Activated CD4-positive, alpha-beta T cell treated with anti-CD3 and anti-CD28 coated beads for 36 hours (primary cell): ENCODE measurements around the gene ART4. TPM values are rescaled to one million over a fixed set of nuclear protein-coding genes. Genes with fewer than 3 reads are reported as not detected.

ENCODE experiments used
- ATAC-seq: fragments of 200-7000 bp; cut with Tn5 transposase; one replicate; pipeline ENCODE4 v1.10.0; 2021; ENCODE audit warnings: mild to moderate bottlenecking, moderate library complexity
- CTCF ChIA-PET: fragments of 350-600 bp; sonication (Branson Sonifier 250); formaldehyde crosslinking; loops from one replicate; lab custom pipeline; 2021; ENCODE audit warnings: antibody characterized with exemption; lab: Charles Lee
- POLR2A ChIA-PET: fragments of 350-600 bp; sonication (Branson Sonifier 250); formaldehyde crosslinking; loops from one replicate; lab custom pipeline; 2021; ENCODE audit warnings: antibody characterized with exemption, inconsistent platforms; lab: Charles Lee
- DNase-seq: peaks from one replicate; pipeline ENCODE4 v3.0.0-alpha.2; 2020
- H3K27ac Mint-ChIP-seq: one replicate; pipeline ENCODE4 v1.8.0; 2021; ENCODE audit warnings: mixed read lengths
- H3K27me3 Mint-ChIP-seq: one replicate; pipeline ENCODE4 v1.8.0; 2021; ENCODE audit warnings: mixed read lengths
- H3K36me3 Mint-ChIP-seq: one replicate; pipeline ENCODE4 v1.8.0; 2021; ENCODE audit warnings: low read depth, mixed read lengths
- H3K4me1 Mint-ChIP-seq: one replicate; pipeline ENCODE4 v1.8.0; 2021; ENCODE audit warnings: mixed read lengths
- H3K4me3 Mint-ChIP-seq: one replicate; pipeline ENCODE4 v1.8.0; 2021; ENCODE audit warnings: mild to moderate bottlenecking, moderate library complexity, mixed read lengths
- H3K9me3 Mint-ChIP-seq: one replicate; pipeline ENCODE4 v1.8.0; 2021; ENCODE audit warnings: low read depth, mixed read lengths
- intact Hi-C, 2 experiments: fragments of 100-400 bp; cut with DNase I in 1 of 2; cut with micrococcal nuclease in 1 of 2; formaldehyde crosslinking; loops; one replicate each; pipeline versions ENCODE4 v1.14.2 to v1.15.1; 2022 to 2024; cut with DNase I, micrococcal nuclease
- total RNA-seq, 2 experiments: library from RNA; stranded (reverse); gene quantifications; one replicate each; pipeline ENCODE4 v1.2.3, GENCODE V29; 2021

The ART4 gene
- total RNA-seq, 2 experiments from 2014 or later = not detected

DNA sequence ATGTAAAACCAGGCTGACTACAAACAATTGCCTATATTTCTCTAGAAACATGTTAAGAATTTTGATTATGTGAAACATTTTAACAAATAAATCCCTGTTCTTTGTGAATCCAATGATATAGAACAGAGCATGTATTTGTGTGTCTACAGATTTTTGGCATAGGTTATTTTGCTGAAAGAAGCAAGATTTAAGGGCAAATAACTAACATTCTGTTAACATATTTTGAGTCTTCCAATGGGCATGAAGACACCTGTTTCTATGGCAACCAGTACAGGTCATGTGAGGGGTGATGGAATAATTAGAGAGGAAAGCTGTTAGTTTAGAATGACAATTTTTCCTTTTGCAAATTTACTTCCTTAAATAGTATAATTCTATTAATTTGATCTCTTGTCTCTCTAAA is 8.8 kb downstream of the ART4 start:
- ChIA-PET CTCF (no interaction called here), POLR2A (no interaction called here)
- Mint-ChIP-seq H3K4me3 (no peak overlapping the region), H3K36me3 (no peaks in the 10 kb centered on the region), H3K27me3 (peaks cover 18% of the 10 kb centered on the region), H3K4me1 (no peaks in the 10 kb centered on the region), H3K9me3 (no peaks in the 10 kb centered on the region), H3K27ac (no peak overlapping the region)
- no peak for ATAC-seq
- intact Hi-C loops = no loop called here
- no peak for DNase-seq

DNA sequence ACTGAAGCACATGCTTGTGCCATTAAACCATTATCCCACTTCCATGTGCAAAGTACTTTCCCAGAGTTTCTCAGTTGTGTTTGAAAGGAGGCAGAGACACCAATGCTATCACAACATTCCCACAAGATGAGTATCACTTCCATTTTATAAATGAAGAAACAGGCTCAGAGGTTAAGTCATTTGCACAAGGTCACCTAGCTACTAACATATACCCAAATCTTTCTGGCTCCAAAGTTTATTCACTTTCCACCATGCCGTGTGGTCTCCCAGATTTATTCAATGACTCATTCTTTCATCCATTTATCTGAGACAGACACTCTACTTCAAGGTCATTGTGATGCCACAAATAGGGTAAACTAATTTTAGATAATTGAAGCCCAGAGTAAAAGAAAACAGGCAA is 9.4 kb downstream of the ART4 start:
- Mint-ChIP-seq H3K9me3 (no peaks in the 10 kb centered on the region), H3K36me3 (no peaks in the 10 kb centered on the region), H3K4me1 (no peaks in the 10 kb centered on the region), H3K4me3 (no peak overlapping the region), H3K27me3 (peaks cover 15% of the 10 kb centered on the region), H3K27ac (no peak overlapping the region)
- POLR2A ChIA-PET = no interaction called here
- intact Hi-C loops = no loop called here
- CTCF ChIA-PET = interaction anchor here (0.9 kb wide), 1 partner anchor 10 kb away, joined by 3 read pairs; no protein-coding TSS in a partner anchor
- DNase-seq (no peak), ATAC-seq (no peak)

DNA sequence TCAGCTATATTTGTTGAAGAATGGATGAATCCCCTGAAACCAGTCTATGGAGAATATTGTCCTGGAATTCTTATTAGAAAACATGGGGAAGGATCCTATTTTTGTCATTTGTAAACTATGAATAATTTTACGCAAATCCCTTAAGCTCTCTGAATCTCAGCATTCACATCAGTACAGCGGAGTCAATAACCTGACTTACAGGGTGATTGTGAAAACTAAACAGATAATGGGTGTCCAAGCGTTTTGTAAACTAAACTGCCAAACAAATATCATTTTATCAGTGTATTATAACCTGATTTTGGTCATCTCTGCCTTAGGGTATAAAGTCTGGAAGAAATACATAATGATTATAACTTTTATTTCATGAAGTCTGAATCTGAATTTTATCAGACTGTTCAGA is 10.0 kb downstream of the ART4 start:
- ATAC-seq (no peak), DNase-seq (no peak)
- no peaks in the 10 kb centered on the region for H3K36me3 Mint-ChIP-seq
- no peak overlapping the region for H3K27ac Mint-ChIP-seq
- H3K4me1 Mint-ChIP-seq = no peaks in the 10 kb centered on the region
- intact Hi-C loops = no loop called here
- ChIA-PET POLR2A (no interaction called here), CTCF (interaction anchor here (0.9 kb wide), 1 partner anchor 11 kb away, joined by 3 read pairs; no protein-coding TSS in a partner anchor)
- no peaks in the 10 kb centered on the region for H3K9me3 Mint-ChIP-seq
- H3K27me3 Mint-ChIP-seq = peaks cover 15% of the 10 kb centered on the region
- no peak overlapping the region for H3K4me3 Mint-ChIP-seq

DNA sequence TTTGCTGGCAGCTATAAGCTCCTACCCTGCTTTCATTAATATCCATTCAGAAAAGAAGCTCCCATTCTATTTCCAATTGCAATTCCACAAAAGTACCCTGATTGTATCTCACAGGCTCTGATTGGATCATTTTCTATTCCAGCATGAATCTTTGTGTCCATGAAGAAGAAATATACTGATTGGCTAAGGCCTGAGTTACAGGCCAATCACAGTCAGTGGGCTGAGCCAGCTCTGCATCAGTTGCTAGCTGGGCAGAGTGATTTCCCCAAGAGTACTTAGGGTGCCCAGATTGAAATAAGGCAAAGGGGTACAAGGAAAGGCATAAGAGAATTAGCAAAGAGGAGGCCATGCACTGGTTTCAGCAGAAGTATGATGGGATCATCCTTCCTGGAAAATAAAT is 14.4 kb downstream of the ART4 start:
- no peak overlapping the region for H3K27ac Mint-ChIP-seq
- DNase-seq = peak; percentile 13
- peak; percentile 60 for ATAC-seq
- no peaks in the 10 kb centered on the region for H3K36me3 Mint-ChIP-seq
- no peak overlapping the region for H3K4me3 Mint-ChIP-seq
- POLR2A ChIA-PET = no interaction called here
- no peaks in the 10 kb centered on the region for H3K9me3 Mint-ChIP-seq
- intact Hi-C loops = no loop called here
- H3K4me1 Mint-ChIP-seq = peaks cover 14% of the 10 kb centered on the region
- H3K27me3 Mint-ChIP-seq = peaks cover 5% of the 10 kb centered on the region
- CTCF ChIA-PET = interaction anchor here (0.6 to 1.7 kb wide), 7 partner anchors 10 to 392 kb away, joined by 3 to 5 read pairs (median 4); partner anchors contain the start of genes RERG and SMCO3

DNA sequence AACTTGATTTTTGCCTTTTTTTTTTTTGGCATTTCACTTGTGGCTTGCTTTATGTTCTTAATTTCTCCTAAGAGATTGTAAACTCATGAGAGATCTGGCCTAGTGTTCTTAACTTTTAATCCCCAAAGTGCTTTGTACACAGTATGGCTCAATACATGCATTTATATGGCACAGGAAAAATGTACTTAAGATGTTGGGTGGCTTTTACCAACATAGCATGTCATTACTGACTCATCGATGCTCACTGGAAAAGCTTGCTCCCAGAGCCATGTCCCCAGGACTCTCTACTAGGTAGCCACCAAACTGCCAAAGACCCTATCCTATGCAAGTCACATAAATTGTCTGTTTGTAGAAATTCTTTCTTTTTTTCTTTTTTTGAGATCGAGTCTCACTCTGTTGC is 16.3 kb downstream of the ART4 start:
- ATAC-seq = no peak
- POLR2A ChIA-PET = no interaction called here
- H3K4me3 Mint-ChIP-seq = no peak overlapping the region
- no peaks in the 10 kb centered on the region for H3K27me3 Mint-ChIP-seq
- H3K36me3 Mint-ChIP-seq = no peaks in the 10 kb centered on the region
- DNase-seq = no peak
- CTCF ChIA-PET = interaction anchor here (0.6 kb wide), 1 partner anchor 167 kb away, joined by 3 read pairs; no protein-coding TSS in a partner anchor
- H3K27ac Mint-ChIP-seq = no peak overlapping the region
- intact Hi-C loops = no loop called here
- H3K4me1 Mint-ChIP-seq = peaks cover 23% of the 10 kb centered on the region
- H3K9me3 Mint-ChIP-seq = no peaks in the 10 kb centered on the region

DNA sequence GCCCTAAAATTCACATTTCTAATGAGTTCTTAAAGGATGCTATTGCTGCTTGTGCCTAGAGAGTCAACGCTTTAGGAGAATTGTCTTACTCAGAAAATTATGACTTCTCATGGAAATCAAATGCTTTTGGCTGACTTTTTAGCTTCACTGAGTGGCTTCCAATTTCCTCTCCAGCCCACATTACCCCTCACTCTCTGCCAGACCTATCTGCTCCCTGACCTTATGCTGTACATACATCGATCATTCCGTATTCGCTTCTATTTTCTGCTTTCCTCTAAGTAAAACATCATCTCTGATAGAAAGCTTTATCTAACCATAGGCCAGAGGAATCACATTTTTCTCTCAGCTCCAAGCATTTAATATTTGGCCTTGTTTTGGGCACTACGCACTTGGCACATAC is 16.8 kb downstream of the ART4 start:
- H3K27ac Mint-ChIP-seq = no peak overlapping the region
- no peak for ATAC-seq
- ChIA-PET POLR2A (no interaction called here), CTCF (interaction anchor here (0.6 kb wide), 1 partner anchor 167 kb away, joined by 3 read pairs; no protein-coding TSS in a partner anchor)
- peaks cover 23% of the 10 kb centered on the region for H3K4me1 Mint-ChIP-seq
- no peak overlapping the region for H3K4me3 Mint-ChIP-seq
- H3K9me3 Mint-ChIP-seq = no peaks in the 10 kb centered on the region
- intact Hi-C loops = no loop called here
- no peaks in the 10 kb centered on the region for H3K36me3 Mint-ChIP-seq
- H3K27me3 Mint-ChIP-seq = no peaks in the 10 kb centered on the region
- DNase-seq = no peak

DNA sequence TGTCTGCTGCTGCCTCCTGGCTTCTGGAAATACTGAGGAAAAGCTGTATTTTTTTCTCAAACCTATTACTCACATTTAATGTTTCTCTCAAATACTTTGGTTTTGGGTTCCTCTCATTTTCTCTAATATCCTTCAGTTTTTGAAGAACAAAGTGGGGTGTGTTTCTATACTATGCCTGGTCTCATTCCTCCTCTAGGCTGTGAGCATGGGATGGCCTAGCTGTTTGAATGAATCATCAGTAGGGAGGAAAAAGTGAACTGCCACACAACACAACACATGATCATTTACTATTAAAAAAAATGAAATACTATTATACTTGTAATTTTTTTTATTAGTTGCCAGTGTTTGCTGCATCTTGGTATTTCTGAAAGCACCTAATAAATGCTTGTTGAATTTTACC is 18.1 kb downstream of the ART4 start:
- H3K27me3 Mint-ChIP-seq = no peaks in the 10 kb centered on the region
- CTCF ChIA-PET = interaction anchor here (0.7 kb wide), 1 partner anchor 50 kb away, joined by 3 read pairs; no protein-coding TSS in a partner anchor
- H3K9me3 Mint-ChIP-seq = no peaks in the 10 kb centered on the region
- no peak overlapping the region for H3K27ac Mint-ChIP-seq
- no peak overlapping the region for H3K4me3 Mint-ChIP-seq
- H3K36me3 Mint-ChIP-seq = no peaks in the 10 kb centered on the region
- no peak for ATAC-seq
- peaks cover 23% of the 10 kb centered on the region for H3K4me1 Mint-ChIP-seq
- POLR2A ChIA-PET = no interaction called here
- intact Hi-C loops = loop anchor here in 1 of 2 experiments (2.0 kb wide), 1 partner anchor 54 kb away; a partner anchor contains a TSS
- DNase-seq = no peak

DNA sequence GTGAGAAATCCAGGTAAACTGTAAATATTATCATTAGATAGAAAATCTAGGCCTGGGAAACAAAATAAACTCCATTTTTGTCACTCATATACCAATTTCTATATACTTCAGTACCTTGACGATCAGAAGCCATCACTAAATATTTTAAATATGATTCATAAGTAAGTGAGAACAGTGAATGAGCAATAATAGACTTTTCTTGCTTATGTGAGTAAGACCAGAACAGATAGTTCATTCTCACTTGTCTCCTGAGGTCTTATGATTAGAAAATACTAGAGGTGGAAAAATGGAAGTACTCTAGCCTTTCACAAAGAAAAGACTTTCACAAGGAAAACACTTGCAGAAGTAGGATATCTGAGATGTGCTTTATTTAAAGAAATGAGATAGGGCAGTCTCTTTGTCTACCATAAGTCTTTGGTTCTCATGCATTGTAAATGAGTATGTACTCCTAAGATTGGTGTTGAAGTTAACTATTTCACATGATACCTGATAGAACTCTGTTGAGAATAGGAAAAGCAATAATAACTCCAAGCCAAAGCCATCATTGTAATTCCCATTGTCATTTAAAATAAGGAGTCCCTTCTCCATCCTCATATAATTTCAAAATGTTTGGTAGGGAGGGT is 19.2 kb downstream of the ART4 start:
- H3K4me1 Mint-ChIP-seq = peaks cover 23% of the 10 kb centered on the region
- no peak overlapping the region for H3K27ac Mint-ChIP-seq
- ATAC-seq = peak; percentile 90
- no peak for DNase-seq
- H3K4me3 Mint-ChIP-seq = no peak overlapping the region
- no peaks in the 10 kb centered on the region for H3K36me3 Mint-ChIP-seq
- ChIA-PET CTCF (interaction anchor here (0.8 to 1.1 kb wide), 2 partner anchors 21 to 244 kb away, joined by 3 read pairs; no protein-coding TSS in a partner anchor), POLR2A (no interaction called here)
- intact Hi-C loops = loop anchor here in 1 of 2 experiments (2.0 kb wide), 1 partner anchor 53 kb away; a partner anchor contains a TSS
- no peaks in the 10 kb centered on the region for H3K9me3 Mint-ChIP-seq
- H3K27me3 Mint-ChIP-seq = no peaks in the 10 kb centered on the region

DNA sequence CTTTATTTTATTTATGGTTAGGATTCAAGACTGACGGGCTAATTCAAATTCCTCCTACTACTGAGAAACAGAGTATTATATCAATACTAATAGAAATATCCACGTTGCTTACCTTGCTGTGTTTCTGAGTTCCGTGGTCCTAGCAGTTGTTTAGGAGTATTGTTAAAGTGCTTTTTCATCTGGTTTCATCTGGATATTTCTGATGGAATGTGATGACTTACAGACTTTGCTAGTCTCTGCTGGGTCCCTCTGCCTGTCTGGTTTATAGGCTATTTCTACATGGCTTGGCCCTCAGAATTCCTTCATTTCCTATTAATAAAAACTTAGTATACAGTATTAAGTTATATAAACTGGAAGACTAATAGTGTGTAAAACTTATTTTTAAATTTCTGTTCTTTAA is 29.3 kb downstream of the ART4 start, which contains the start of gene SMCO3:
Gene SMCO3 (minus strand): TSS at position 169 of the 400 bp plus-strand sequence. CDS start 7,502 bp downstream, outside the sequence.
- DNase-seq (no peak), ATAC-seq (no peak)
- POLR2A ChIA-PET = no interaction called here
- Mint-ChIP-seq H3K36me3 (no peaks in the 10 kb centered on the region), H3K27ac (no peak within 1 kb of the TSS), H3K4me3 (no peak within 1 kb of the TSS), H3K4me1 (peaks cover 12% of the 10 kb centered on the region), H3K27me3 (peaks cover 3% of the 10 kb centered on the region), H3K9me3 (no peaks in the 10 kb centered on the region)
- CTCF ChIA-PET = interaction anchor here (0.8 to 1.4 kb wide), 2 partner anchors 9 to 14 kb away, joined by 3 to 4 read pairs; no protein-coding TSS in a partner anchor
- intact Hi-C loops = no loop called here

DNA sequence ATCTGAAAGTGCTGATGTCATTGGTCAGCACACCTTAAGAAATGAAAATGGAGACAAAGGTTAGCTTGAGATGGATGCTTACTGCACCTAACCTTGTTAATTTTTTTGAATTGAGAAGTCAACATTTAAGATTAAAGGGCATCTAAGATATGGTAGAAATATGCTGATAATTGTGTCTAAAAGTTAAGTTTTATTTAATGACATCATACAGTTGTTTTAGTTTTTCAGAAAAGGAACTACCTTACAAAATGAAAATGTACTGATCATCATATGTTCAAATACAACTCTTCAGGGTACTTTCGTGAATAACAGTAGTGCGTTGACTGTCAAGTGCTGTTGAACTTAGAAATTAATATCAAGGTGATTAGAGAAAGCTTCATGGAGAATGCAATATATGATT is 31.8 kb downstream of the ART4 start:
- no peak overlapping the region for H3K4me3 Mint-ChIP-seq
- no peaks in the 10 kb centered on the region for H3K9me3 Mint-ChIP-seq
- CTCF ChIA-PET = interaction anchor here (0.9 to 2.9 kb wide), 5 partner anchors 17 to 410 kb away, joined by 3 to 15 read pairs (median 3); partner anchors contain the start of gene RERG
- no peak overlapping the region for H3K27ac Mint-ChIP-seq
- ATAC-seq (no peak), DNase-seq (no peak)
- POLR2A ChIA-PET = no interaction called here
- no peaks in the 10 kb centered on the region for H3K27me3 Mint-ChIP-seq
- H3K36me3 Mint-ChIP-seq = no peaks in the 10 kb centered on the region
- intact Hi-C loops = no loop called here
- peaks cover 12% of the 10 kb centered on the region for H3K4me1 Mint-ChIP-seq

DNA sequence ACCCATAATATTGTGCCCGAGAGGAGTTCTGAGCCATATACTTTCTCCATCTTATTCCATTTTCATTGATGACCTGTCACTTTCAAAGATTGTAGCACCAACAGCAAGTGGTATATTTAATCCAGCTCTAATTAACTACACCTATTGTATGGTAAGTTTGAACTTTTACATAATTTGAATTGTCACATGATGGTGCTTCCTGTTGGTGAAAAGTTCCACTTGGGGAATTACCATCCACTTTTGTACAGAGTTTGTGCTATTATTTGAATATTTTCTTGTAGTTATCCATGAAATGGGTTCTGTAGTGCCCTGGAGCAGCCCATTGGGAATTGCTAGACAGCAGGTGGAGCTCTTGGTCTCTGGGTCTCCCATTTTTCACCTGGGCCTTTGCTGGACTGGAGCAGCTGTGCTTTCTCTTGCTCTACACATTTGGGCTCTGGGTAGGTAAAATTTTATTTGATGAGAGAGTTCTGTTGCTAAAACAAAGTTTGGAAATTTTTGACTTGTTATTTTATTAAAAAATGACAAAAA is 32.3 kb downstream of the ART4 start:
- Mint-ChIP-seq H3K9me3 (no peaks in the 10 kb centered on the region), H3K4me3 (no peak overlapping the region), H3K4me1 (peaks cover 12% of the 10 kb centered on the region), H3K27me3 (no peaks in the 10 kb centered on the region), H3K27ac (no peak overlapping the region), H3K36me3 (no peaks in the 10 kb centered on the region)
- POLR2A ChIA-PET = no interaction called here
- CTCF ChIA-PET = interaction anchor here (0.9 to 2.9 kb wide), 7 partner anchors 17 to 410 kb away, joined by 3 to 15 read pairs (median 3); partner anchors contain the start of gene RERG
- peak; percentile 18 for DNase-seq
- intact Hi-C loops = no loop called here
- no peak for ATAC-seq
